SIG-M5 treated with dmso at 0.1 percent for 504 hours (cell line): ENCODE data around the gene SOX2.

Experiments
- DNase-seq: peaks from one replicate; lab custom pipeline; 2025; ENCODE audit not compliant: unreplicated experiment; lab: John Stamatoyannopoulos, UW

Gene SOX2

GRCh38 chr3:181711325-181712135 is at the start of gene SOX2:
Gene SOX2, plus strand, starts transcription at chr3:181711925. Its CDS starts 436 bp downstream, at chr3:181712361.
- peak; percentile 31 for DNase-seq

- DNase-seq: no peak
Observed at GRCh38 chr3:181683563-181683962, 28.2 kb upstream of the SOX2 start.

GRCh38 chr3:181687190-181687589 is 24.5 kb upstream of the SOX2 start:
- no peak for DNase-seq

- no peak for DNase-seq
Observed at GRCh38 chr3:181687731-181688130, 24.0 kb upstream of the SOX2 start.

- no peak for DNase-seq
Observed at GRCh38 chr3:181689546-181689945, 22.2 kb upstream of the SOX2 start.

- no peak for DNase-seq
Observed at GRCh38 chr3:181690769-181691168, 21.0 kb upstream of the SOX2 start.

GRCh38 chr3:181691901-181692300 is 19.8 kb upstream of the SOX2 start:
- no peak for DNase-seq

- DNase-seq: no peak
Observed at GRCh38 chr3:181692311-181693145, 19.2 kb upstream of the SOX2 start.

- DNase-seq: no peak
Observed at GRCh38 chr3:181693280-181693679, 18.4 kb upstream of the SOX2 start.

GRCh38 chr3:181694805-181695660 is 16.7 kb upstream of the SOX2 start:
- no peak for DNase-seq

GRCh38 chr3:181695661-181696491 is 15.8 kb upstream of the SOX2 start:
- DNase-seq: no peak

- DNase-seq: no peak
Observed at GRCh38 chr3:181696626-181697230, 15.0 kb upstream of the SOX2 start.

GRCh38 chr3:181698263-181698954 is 13.3 kb upstream of the SOX2 start:
- no peak for DNase-seq

- no peak for DNase-seq
Observed at GRCh38 chr3:181699171-181699903, 12.4 kb upstream of the SOX2 start.

GRCh38 chr3:181700168-181701087 is 11.3 kb upstream of the SOX2 start:
- peak; percentile 75 for DNase-seq

GRCh38 chr3:181701096-181701495 is 10.6 kb upstream of the SOX2 start:
- DNase-seq: no peak

GRCh38 chr3:181703601-181704420 is 7.9 kb upstream of the SOX2 start:
- DNase-seq: no peak
